CD4-positive, alpha-beta T cell treated with Interleukin-2 at 100 ng/mL for 4 hours (primary cell): Measurements from ENCODE around the gene GNA12.
"Not testable (repeated sequence)": the region's sequence is repeated elsewhere in the genome, so short reads cannot be mapped to it uniquely, and the experiment has no call there.

Source experiments
- DNase-seq: peaks from one replicate; pipeline ENCODE4 v3.0.0-alpha.2; 2020; ENCODE audit warnings: low spot score

GNA12 gene

DNA sequence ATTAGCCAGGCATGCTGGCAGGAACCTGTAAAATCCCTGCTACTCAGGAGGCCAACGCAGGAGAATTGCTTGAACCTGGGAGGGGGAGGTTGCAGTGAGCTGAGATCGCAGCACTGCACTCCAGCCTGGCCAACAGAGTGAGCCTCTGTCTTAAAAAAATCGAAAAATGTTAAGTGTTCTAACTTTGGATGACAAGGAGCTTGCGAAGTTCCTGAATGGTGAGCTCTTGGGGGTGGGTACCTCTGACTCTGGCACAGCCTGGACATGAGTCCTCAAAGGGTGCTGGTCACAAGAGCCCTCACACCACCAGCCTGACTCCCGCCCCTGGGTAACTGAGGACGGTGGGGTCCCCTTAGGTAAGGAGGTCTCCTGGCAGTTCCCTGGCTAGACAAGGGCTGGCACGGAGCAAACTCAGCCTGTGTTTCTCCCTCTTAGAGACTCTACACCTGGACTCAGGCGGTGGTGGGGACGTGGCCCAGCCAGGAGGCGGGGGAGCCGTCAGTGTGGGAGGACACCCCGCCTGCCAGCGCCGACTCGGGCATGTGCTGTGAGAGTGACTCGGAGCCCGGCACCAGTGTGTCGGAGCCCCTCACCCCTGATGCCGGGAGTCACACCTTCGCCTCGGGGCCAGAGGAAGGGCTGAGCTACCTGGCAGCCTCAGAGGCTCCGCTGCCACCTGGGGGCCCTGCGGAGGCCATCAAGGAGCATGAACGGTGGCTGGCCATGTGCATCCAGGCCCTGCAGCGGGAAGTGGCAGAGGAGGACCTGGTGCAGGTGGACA is 132.0 kb downstream of the GNA12 start:
- DNase-seq, result no peak

DNA sequence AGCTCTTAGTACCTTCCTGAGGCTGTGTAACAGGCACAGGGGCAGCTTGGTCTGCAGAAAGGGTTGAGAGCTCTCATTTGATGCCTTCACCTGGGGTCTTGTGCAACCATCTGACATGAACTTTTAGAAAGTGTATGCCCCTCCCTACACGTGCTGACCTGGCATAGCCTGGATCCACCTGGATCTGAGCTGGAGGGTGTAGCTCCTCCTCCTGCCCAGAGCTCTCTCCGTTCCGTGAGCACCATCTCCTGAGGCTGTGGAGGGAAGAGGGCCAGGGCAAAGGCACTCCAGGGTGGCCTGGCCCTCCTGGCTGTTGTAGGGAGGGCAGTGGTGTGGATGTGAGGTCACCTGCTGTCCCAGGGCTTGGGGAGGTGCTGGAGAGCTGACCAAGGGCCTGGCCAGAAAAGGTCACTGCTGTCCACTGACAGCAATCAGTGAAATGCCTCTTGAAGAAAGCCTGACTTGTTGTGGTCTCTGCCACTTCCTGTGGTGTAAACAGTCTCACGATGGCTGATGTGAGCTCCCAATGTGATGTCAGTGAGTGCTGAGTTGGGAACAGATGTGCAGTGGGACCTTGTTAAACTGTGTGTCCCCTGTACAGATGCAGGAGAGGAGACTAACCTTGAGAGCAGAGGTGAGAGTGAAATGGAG is 133.1 kb downstream of the GNA12 start:
- DNase-seq, result peak; percentile 54

DNA sequence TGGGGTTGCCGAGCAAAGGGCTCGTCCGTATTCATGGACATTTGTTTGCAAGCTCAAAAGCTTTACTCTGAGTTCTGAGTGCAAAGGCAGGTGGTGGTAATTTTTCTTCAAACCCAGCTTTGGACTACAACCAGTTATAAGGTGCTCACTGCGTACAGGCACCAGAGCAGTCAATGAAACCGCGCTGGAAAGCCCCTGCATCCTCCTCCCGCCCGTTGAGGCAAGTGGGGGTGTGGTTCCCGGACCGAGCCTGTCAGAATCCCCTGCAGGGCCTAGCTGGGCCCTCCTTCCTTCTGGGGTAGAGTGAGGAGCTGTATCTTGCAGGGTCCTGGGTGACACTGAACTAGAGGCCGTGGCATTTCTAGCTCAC is 133.8 kb downstream of the GNA12 start:
- DNase-seq, result peak; percentile 69

DNA sequence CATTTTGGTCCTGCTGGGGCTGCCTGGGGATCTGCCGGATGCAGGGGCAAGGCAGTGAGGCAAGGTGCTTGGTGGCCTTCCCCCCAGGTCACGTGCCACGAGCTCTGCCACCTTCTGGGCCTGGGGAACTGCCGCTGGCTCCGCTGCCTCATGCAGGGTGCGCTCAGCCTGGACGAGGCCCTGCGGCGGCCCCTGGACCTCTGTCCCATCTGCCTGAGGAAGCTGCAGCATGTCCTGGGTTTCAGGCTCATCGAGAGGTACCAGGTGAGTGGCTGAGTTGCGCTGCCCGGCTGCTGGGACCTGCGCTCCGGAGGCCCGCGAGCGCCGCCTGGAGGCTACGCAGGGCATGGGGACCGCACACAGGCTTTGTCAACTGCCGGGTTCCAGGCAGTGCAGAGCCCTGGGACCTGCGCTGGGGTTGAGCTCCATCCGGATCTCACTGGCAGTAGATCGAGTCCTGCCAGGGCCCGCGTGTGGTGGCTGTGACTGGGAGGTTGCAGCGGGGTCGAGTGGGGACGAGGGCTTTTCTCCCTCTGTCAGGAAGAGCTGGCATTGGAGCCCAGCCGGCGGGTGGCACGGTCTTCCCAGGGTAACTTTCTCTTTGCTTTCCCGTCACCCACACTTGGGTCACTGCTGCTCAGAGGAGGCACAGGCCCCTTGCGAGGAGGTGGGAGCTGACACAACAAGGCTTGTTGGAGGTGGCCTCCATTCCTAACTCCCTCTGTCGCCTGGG is 134.4 kb downstream of the GNA12 start:
- DNase-seq, result peak; percentile 78

DNA sequence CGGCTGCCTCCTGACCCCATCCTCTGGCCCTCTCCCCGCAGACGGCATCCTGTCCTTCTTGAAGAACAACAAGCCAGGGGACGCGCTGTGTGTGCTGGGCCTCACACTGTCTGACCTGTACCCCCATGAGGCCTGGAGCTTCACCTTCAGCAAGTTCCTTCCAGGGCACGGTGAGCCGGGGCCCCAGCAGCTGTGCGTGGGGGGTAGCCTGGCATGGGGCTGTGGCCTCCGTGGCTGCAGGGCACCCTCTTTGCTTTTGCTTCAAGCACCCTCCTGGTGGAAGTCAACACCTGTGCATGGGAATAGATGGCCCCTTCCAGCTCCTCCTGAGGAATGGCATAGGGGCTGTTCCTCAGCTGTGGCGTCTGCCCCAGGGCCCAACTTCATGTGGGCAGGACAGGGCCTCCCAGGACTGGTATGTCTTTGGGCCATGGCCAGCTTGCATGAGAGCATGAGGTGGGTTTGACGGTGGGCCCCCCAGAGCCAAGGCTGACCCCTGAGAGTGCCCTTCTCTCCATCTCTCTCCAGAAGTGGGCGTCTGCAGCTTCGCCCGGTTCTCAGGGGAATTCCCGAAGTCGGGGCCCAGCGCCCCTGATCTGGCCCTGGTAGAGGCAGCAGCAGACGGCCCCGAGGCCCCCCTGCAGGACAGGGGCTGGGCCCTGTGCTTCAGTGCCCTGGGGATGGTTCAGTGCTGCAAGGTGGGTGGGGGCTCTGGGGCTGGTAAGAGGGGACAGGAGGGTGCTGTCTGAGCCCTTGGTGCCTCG is 135.4 kb downstream of the GNA12 start:
- DNase-seq, result no peak

DNA sequence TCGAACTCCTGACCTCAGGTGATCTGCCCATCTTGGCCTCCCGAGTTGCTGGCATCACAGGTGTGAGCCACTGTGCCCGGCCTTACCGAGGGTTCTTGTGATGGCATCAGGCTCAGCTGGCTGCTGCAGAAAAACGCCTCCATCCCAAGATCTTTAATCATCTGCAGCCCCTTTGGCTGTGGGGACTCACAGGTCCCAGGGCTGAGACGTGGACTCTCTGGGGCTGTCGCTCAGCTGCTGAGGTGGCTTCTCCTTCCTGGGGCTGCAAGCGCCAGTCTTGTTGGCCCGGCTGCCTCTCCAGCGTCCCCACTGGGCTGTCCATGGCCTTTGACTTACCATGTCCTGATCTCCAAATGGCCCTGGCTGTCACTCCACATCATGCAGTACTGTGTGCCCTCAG is 136.1 kb downstream of the GNA12 start:
- no peak for DNase-seq

DNA sequence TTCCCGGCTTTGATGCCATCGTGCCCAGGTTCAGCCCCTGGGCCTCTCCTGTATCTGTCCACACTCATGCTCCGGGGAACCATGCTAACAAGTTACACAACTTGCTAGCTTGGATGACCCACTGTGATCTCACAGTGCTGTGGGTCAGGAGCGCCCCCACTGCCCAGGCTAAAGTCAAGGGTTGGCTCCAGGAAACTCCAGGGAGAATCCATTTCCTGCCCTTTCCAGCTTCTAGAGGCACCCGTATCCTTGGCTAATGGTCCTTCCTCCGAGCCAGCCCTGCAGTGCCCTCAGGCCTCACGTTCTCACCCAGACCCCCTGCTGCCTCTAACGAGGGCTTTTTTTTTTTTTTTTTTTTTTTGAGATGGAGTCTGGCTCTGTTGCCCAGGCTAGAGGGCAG is 136.6 kb downstream of the GNA12 start:
- DNase-seq, result no peak

DNA sequence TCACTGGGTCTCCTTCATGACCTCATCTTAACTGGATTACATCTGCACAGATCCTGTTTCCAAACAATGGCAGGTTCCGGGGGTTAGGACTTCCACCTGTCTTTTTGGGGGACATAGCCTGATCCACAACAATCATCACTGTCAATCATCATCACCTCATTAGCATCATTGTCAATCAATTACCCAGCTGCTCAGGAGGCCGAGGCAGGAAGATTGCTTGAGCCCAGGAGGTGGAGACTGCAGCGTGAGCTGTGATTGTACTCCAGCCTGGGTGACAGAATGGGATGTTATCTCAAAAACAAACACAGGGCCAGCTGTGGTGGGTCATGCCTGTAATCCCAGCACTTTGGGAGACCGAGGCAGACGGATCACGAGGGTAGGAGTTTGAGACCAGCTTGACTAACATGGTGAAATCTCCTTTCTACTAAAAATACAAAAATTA is 137.4 kb downstream of the GNA12 start:
- no peak for DNase-seq

DNA sequence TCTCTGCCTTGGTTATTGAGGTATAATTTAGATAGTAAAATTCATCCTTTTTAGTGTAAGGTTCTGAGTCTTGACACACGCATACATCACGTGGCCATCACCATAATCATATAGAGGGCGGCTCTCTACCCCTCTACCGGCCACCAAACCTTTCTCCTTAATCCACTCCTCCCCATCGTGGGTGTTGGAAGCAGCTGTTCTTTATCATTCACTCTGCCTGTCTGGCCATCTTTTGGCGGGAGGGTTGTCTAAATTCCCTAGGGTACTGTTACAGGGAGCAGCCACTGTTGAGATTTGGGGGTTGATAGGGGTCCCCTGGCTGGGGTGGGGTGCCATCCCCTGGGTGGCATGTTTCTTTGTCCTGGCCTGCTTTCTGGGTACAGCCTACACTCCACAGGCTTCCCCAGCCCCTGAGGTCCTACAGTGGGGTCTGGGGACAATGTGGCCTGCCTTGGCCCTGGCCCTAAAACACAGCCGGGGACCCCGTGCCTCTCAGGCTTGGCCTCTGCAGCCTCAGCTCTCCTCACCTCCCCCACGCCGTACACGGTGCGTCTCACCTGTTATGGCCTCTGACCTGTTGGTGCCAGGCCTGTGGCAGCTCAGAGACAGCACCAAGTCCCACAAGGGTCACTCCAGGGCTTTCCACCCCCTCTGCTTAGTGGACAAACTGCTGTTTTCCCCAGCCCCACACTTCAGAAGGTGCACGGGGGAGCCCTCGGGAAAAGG is 138.6 kb downstream of the GNA12 start:
- DNase-seq, result no peak

DNA sequence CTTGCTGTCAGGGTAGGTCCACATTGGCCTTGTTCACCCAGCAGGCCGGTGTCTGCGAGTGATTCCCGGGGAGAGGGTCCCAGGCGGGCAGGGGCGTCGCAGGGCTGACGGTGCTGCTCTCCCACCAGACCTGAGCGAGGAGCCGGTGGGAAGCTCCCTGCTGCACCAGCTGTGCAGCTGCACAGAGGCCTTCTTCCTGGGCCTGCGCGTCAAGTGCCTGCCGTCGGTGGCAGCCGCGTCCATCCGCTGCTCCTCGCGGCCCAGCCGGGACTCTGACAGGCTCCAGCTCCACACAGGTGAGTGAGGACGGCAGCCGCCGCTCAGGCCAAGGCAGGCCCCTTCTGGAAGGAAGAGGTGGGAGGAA is 141.5 kb downstream of the GNA12 start:
- DNase-seq, result no peak

DNA sequence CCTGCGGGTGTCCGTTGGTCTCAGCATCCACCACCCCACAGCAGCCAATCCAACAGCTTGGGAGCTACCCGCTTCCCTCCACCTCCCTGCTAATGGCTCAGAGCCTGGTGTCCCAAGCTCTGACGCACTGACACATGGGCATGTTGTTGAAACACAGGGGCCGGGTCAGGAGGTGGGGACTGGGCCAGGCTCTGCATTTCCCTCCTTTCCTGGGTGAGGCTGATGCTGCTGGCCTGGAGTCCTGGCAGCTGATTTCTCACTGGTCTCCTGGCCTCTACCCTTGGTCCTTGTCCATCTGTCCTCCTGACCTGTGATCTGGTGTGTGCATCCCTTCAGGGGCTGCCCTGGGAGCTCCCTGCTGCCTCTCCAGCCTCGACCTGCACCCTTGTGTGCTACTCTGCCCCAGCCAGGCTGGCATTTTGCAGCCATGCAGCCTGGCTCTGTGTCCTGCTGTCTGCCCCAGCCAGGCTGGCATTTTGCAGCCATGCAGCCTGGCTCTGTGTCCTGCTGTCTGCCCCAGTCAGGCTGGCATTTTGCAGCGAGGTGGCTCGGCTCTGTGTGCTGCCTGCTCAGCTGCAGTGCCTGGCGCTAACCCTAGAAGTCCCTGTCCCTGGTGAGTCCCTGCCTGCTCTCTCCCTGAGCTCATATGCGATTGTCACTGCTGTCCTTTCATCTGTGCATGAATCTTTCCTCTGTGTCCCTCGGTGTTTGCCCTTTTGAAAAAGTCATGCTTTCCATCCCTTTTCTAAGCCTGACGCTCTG is 142.1 kb downstream of the GNA12 start:
- no peak for DNase-seq

DNA sequence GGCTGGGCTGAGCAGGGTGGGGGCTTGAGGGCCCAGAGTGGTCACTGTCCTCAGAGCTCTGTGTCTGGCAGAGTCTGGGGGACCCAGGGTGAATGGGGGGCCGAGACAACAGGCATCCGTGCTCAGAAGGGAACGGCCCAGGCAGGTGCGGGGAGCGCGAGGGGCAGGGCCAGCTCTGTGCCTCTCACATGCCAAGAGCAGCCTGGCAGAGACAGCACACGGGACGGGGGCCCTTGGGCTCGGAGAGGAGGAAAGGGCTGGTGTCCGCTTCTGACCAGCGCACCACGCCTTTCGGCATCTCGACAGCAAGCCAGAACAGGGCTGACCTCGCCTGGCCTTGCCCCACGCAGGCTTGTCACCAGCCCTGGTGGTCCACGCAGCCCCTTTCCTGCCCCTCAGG is 142.7 kb downstream of the GNA12 start:
- no peak for DNase-seq

DNA sequence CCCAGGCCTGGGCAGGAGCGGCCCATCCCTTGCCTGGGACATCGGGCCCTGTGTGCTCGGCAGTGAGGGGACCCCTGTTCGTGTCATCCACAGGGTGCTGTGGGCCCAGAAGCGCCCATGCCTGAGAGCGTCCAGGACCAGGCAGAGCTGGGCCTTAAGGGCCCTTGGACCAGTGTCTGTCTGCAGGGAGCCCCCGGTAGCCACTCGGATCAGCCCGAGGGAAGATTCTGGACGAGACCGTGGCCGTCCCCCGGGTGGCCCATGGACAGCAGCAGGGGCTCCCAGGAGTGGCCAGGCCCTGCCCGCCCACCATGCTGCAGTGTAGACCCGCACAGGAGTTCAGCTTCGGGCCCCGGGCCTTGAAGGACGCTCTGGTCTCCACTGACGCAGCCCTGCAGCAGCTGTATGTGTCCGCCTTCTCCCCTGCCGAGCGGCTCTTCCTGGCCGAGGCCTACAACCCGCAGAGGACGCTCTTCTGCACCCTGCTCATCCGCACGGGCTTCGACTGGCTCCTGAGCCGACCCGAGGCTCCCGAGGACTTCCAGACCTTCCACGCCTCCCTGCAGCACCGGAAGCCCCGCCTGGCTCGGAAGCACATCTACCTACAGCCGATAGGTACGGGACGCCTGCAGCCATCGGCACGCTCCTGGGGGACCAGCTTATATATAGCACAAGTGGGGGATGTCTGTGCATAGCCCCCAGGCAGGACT is 143.8 kb downstream of the GNA12 start:
- no peak for DNase-seq

DNA sequence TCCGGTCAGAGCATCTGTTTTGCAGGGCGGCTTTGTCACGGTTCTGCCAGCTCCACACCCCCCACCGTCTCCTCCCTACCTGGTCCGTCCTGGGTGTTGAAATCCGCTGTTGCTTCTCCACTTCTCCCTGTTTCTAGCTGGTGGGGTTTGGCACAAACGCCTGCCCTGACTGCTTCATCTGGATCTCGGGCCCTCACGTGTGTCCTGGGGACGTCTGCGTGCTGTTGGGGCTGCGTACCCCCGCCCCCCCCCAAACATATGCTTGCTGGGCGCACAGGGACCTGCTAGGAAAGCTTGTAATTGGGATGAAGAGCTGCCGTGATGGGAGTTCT is 144.9 kb downstream of the GNA12 start:
- no peak for DNase-seq

DNA sequence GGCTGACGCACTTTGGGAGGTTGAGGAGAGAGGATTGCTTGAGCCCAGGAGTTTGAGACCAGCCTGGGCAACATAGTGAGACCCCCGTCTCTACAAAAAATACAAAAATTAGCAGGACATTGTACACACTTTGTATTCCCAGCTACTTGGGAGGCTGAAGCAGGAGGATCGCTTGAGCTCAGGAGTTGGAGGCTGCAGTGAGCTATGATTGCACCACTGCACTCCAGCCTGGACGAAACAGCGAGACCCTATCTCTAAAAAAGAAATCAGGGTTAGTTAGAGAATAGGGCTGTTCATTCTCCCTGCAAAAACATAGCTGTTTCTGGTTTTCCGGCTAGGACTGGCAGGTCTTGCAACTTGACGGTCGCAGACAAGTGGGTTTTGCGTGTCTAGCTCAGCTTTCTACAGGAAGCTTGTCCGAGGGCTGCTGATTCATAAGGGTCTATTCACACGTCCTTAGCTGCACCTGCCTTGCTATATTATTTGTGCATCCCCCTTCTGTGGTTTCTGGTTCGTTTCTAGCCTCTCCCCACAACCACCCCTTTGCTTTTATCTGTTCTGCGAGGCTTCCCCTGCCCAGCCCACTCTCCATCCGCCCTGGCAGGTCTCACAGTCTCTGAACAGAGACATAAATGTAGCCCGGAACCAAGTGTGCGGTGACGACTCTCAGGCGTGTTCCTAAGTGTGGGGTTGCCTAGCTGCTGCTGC is 145.4 kb downstream of the GNA12 start:
- peak; percentile 82 for DNase-seq

DNA sequence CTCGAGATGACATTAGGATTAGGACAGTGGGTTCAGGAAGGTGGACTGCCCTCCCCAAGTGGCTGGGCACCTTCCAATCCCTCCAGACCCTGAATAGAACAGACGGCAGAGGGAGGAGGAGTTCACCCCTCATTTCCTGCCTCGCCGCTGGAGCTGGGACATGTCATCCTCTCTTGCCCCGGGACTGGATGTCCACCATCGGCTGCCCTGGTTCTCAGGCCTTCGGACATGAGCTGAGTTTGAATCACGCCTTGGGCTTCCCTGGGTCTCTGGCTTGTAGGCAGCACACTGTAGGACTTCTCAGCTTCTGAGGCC is 150.0 kb downstream of the GNA12 start:
- not testable (repeated sequence) for DNase-seq

DNA sequence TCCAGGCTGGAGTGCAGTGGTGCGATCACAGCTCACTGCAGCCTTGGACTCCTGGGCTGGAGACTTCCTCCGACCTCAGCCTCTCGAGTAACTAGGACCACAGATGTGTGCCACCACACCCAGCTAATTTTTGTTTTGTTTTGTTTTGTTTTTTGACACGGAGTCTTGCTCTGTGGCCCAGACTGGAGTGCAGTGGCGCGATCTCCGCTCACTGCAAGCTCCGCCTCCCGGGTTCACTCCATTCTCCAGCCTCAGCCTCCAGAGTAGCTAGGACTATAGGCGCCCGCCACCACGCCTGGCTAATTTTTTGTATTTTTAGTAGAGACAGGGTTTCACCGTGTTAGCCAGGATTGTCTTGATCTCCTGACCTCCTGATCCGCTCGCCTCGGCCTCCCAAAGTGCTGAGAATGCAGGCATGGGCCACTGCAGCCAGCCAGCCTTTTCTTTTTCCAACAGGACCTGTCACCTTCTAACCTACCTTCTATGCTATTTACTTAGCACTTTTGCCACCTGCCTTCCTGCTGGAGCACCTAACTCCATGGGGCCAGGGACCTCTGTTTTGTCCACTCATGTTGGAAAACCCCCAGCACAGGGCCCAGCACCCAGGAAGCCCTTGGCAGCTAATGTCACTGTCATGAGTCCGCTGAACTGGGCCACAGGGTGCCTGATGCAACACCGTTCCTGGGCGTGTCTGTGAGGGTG is 150.5 kb downstream of the GNA12 start:
- DNase-seq, result not testable (repeated sequence)

DNA sequence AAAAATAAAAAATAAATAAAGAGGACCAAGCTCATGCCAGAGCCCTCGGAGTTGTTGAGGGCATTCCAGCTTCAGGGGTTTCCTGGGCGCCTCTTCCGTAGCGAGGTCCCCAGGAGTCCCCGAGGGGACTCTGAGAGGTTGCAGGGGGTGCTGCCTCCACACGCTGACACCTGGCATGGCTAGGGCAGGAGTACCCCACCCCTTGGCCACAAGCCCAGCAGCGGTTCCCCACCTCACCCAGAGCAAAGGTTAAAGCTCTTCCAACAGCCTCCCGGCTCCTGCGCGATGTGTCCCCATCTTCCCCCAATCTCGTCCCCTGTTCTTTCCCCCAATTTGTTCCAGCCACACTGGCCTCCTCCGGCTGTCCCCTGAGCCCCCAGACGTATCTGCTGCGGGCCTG is 151.6 kb downstream of the GNA12 start:
- DNase-seq, result no peak

DNA sequence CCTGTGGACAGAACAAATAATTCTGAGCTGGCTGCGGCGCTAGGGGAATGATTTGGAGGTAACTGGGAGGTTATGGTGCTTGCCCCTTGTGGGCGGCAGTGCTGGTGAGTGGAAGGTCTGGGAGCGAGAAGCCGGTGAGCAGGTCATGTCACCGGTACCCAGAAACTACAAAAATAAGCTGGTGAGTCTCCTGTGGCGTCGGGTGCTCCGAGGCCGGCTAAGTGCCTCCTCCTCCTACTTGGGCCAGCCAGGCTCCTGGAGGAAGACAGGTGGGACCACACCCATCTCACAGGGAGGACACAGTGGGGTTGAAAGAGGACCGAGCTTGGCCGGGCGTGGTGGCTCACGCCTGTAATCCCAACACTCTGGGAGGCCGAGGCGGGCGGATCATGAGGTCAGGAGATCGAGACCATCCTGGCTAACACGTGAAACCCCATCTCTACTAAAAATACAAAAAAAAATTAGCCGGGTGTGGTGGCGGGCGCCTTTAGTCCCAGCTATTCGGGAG is 152.1 kb downstream of the GNA12 start:
- DNase-seq, result not testable (repeated sequence)
